Measurements from ENCODE around the gene RYR2. TPM values are rescaled to one million over a fixed set of nuclear protein-coding genes. Genes with fewer than 3 reads are reported as not detected.

The RYR2 gene
- polyA plus RNA-seq, 1 of the 3 experiments (the other 2 are of a cell fraction): under 0.01 TPM

DNA sequence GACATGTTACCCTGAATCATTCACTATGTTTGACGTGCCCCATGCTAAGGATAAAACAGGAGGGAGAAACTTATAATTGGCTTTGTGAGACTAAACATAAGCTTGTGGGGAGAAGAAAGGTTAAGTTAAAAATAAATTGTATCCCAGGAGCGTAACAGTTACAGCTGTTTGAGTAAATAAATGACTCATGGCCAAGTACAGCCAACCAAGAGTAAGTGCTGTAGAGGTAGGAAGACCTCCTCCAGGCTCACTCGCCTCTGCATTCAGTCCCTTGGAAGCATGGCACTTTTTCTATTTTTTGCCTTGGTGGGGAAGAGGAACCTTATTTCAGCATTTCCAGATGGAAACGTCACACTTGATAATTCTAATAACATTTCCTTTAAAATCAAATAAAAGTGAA lies 732.3 kb downstream of the RYR2 start (continued):
- TF ChIP-seq EP300 (IDR thresholded peaks at IDR 0.05; ENCODE audit: borderline replicate concordance in 1 of 2, low read depth in 1 of 2, low read length in 1 of 2) (no peak), NRF1 (IDR thresholded peaks at IDR 0.05; ENCODE audit: low read depth, low read length) (no peak), SIN3A (IDR thresholded peaks at IDR 0.05; ENCODE audit: borderline replicate concordance, low read depth, low read length) (no peak), GATA2 (CRISPR knock-in tag; IDR thresholded peaks at IDR 0.05) (no peak), SMC3 (IDR thresholded peaks at IDR 0.05; ENCODE audit: low read depth, low read length) (no peak)

DNA sequence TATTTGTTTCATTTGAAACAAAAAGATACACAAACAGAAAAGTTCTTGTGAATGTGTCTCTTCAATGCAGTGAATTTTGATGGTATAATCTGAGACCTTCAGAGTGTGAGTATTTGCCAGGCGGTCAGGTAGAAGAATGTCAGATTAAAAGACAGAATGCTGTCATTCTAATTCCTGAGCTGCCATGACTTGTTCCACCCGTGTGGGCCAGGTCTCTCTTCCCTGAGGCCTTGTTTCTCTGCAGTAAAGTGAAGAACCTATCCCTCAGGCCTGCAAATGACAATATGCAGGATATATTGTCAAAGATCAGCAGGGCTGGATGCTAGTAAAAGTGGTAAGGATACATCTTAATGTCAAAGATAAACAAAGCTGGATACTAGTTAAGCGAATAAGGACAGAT lies 737.4 kb downstream of the RYR2 start:
- Histone ChIP-seq H3F3A (replicated peaks; ENCODE audit: insufficient read depth) (no peaks in the 10 kb centered on the region), H2AFZ (ENCODE audit: low read depth) (no peak overlapping the region), H3K27ac (ENCODE audit: low read depth in 2 of 2, low read length in 1 of 2) (no peak overlapping the region), H3K27me3 (ENCODE audit: insufficient read depth) (no peaks in the 10 kb centered on the region), H3K36me3 (replicated peaks in 1 of 2; ENCODE audit: control insufficient read depth in 1 of 2, insufficient read depth in 2 of 2, low read length in 1 of 2) (no peaks in the 10 kb centered on the region), H3K9me3 (no peaks in the 10 kb centered on the region), H3K9ac (no peak overlapping the region), H3K79me2 (ENCODE audit: insufficient read depth) (no peaks in the 10 kb centered on the region), H3K9me2 (no peaks in the 10 kb centered on the region), H4K20me1 (ENCODE audit: insufficient read depth) (no peaks in the 10 kb centered on the region), H3K4me2 (no peak overlapping the region), H3K4me3 (ENCODE audit: low read depth in 2 of 2, low read length in 1 of 2) (no peak overlapping the region), H3K4me1 (ENCODE audit: control insufficient read depth in 1 of 2, insufficient read depth in 2 of 2, low read depth in 1 of 2, low read length in 1 of 2) (peaks cover 0 to 4% of the 10 kb centered on the region in 2 experiments; a peak in 1 of 4 replicates)
- no peak for TF ChIP-seq MXI1 (IDR thresholded peaks at IDR 0.05; ENCODE audit: low read depth, low read length)
- TF ChIP-seq NFIC (IDR thresholded peaks at IDR 0.05; ENCODE audit: borderline replicate concordance): no peak
- TF ChIP-seq, protein P1, sequence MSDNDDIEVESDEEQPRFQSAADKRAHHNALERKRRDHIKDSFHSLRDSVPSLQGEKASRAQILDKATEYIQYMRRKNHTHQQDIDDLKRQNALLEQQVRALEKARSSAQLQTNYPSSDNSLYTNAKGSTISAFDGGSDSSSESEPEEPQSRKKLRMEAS (IDR thresholded peaks at IDR 0.05; ENCODE audit: low read depth): no peak
- TF ChIP-seq NRF1 (IDR thresholded peaks at IDR 0.05; ENCODE audit: low read depth, low read length): no peak
- no peak for TF ChIP-seq PBX3 (IDR thresholded peaks at IDR 0.05)
- no peak for TF ChIP-seq SIN3A (IDR thresholded peaks at IDR 0.05; ENCODE audit: borderline replicate concordance, low read depth, low read length)
- TF ChIP-seq GABPA (IDR thresholded peaks at IDR 0.05; ENCODE audit: low read depth): no peak
- TF ChIP-seq, protein P2, sequence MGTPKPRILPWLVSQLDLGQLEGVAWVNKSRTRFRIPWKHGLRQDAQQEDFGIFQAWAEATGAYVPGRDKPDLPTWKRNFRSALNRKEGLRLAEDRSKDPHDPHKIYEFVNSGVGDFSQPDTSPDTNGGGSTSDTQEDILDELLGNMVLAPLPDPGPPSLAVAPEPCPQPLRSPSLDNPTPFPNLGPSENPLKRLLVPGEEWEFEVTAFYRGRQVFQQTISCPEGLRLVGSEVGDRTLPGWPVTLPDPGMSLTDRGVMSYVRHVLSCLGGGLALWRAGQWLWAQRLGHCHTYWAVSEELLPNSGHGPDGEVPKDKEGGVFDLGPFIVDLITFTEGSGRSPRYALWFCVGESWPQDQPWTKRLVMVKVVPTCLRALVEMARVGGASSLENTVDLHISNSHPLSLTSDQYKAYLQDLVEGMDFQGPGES (IDR thresholded peaks at IDR 0.05; ENCODE audit: low read depth, low read length): no peak
- TF ChIP-seq SMC3 (IDR thresholded peaks at IDR 0.05; ENCODE audit: low read depth, low read length): no peak
- TF ChIP-seq EZH2phosphoT487 (IDR thresholded peaks at IDR 0.05; ENCODE audit: borderline replicate concordance, low read depth): no peak
- TF ChIP-seq RAD21 (IDR thresholded peaks at IDR 0.05; ENCODE audit: low read length): no peak
- TF ChIP-seq, protein P3, sequence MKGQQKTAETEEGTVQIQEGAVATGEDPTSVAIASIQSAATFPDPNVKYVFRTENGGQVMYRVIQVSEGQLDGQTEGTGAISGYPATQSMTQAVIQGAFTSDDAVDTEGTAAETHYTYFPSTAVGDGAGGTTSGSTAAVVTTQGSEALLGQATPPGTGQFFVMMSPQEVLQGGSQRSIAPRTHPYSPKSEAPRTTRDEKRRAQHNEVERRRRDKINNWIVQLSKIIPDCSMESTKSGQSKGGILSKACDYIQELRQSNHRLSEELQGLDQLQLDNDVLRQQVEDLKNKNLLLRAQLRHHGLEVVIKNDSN (IDR thresholded peaks at IDR 0.05; ENCODE audit: borderline replicate concordance, low read depth): no peak
- no peak for TF ChIP-seq REST (IDR thresholded peaks at IDR 0.05; ENCODE audit: low read depth, low read length)
- TF ChIP-seq, protein P4, sequence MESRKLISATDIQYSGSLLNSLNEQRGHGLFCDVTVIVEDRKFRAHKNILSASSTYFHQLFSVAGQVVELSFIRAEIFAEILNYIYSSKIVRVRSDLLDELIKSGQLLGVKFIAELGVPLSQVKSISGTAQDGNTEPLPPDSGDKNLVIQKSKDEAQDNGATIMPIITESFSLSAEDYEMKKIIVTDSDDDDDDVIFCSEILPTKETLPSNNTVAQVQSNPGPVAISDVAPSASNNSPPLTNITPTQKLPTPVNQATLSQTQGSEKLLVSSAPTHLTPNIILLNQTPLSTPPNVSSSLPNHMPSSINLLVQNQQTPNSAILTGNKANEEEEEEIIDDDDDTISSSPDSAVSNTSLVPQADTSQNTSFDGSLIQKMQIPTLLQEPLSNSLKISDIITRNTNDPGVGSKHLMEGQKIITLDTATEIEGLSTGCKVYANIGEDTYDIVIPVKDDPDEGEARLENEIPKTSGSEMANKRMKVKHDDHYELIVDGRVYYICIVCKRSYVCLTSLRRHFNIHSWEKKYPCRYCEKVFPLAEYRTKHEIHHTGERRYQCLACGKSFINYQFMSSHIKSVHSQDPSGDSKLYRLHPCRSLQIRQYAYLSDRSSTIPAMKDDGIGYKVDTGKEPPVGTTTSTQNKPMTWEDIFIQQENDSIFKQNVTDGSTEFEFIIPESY (IDR thresholded peaks at IDR 0.05; ENCODE audit: borderline replicate concordance, low read depth): no peak
- TF ChIP-seq JUND (IDR thresholded peaks at IDR 0.05): no peak
- no peak for TF ChIP-seq GATA2 (CRISPR knock-in tag; IDR thresholded peaks at IDR 0.05)
- TF ChIP-seq YY1 (IDR thresholded peaks at IDR 0.05; ENCODE audit: low read depth): no peak
- TF ChIP-seq FOXM1 (IDR thresholded peaks at IDR 0.05; ENCODE audit: low read depth): no peak
- 31% methylated on average over 3 of the region's 3 CpGs for WGBS (ENCODE audit: low lambda C conversion rate)
- DNase-seq: no peak
- ChIA-PET POLR2A (no interaction called here), CTCF (interaction anchor here (0.9 to 1.6 kb wide), 2 partner anchors 28 to 102 kb away, joined by 3 to 4 read pairs; no protein-coding TSS in a partner anchor)

All from SK-N-SH (cell line).